SU-DHL-6 (cell line): ENCODE results near the gene FBXL2.

Experiments used
- H2AFZ ChIP-seq: fragments of 200-600 bp; sonication (generic); 2 replicates; pipeline ENCODE4 v1.6.1; 2014; ENCODE audit warnings: low read depth, mild to moderate bottlenecking, moderate library complexity, mixed read lengths, antibody characterized with exemption, low read length; ENCODE audit not compliant: severe bottlenecking
- H3F3A ChIP-seq: fragments of 200-600 bp; shearing (Covaris generic); 2 replicates; pipeline ENCODE4 v1.6.0; 2016; ENCODE audit warnings: antibody characterized with exemption, mild to moderate bottlenecking; ENCODE audit not compliant: insufficient read depth
- H3K27ac ChIP-seq: fragments of 200-600 bp; sonication (generic); 2 replicates; pipeline ENCODE4 v1.5.1; 2016; ENCODE audit warnings: low read depth, mild to moderate bottlenecking, low read length, moderate library complexity, mixed read lengths
- H3K27me3 ChIP-seq: fragments of 200-600 bp; sonication (generic), shearing (Covaris generic); 2 replicates; pipeline ENCODE4 v1.6.0; 2014; ENCODE audit warnings: mild to moderate bottlenecking, low read length
- H3K36me3 ChIP-seq: fragments of 200-600 bp; sonication (generic); 2 replicates; pipeline ENCODE4 v1.6.1; 2014; ENCODE audit warnings: mild to moderate bottlenecking, low read length, mixed read lengths
- H3K4me2 ChIP-seq: fragments of 300-600, 200-600 bp; shearing (Covaris generic), sonication (generic); 2 replicates; pipeline ENCODE4 v1.6.0; 2014; ENCODE audit warnings: low read length, low read depth, mild to moderate bottlenecking; ENCODE audit not compliant: poor library complexity, severe bottlenecking
- H3K4me3 ChIP-seq: fragments of 200-600 bp; sonication (generic); 2 replicates; pipeline ENCODE4 v1.5.1; 2014; ENCODE audit warnings: antibody characterized with exemption, low read length, mild to moderate bottlenecking, mixed read lengths; ENCODE audit not compliant: insufficient read depth, poor library complexity, severe bottlenecking
- H3K79me2 ChIP-seq: fragments of 200-600 bp; sonication (generic); 2 replicates; pipeline ENCODE4 v1.6.1; 2014; ENCODE audit warnings: mild to moderate bottlenecking, low read length, moderate library complexity; ENCODE audit not compliant: insufficient read depth
- H3K9ac ChIP-seq: fragments of 200-600 bp; sonication (generic); 2 replicates; pipeline ENCODE4 v1.7.0; 2014; ENCODE audit warnings: mild to moderate bottlenecking, low read length
- H3K9me2 ChIP-seq: fragments of 200-600 bp; sonication (generic); replicated peaks from 2 replicates; pipeline ENCODE4 v1.6.1; 2014; ENCODE audit warnings: low read length; ENCODE audit not compliant: insufficient read depth
- H3K9me3 ChIP-seq: fragments of 200-600 bp; sonication (generic); 2 replicates; pipeline ENCODE4 v1.6.1; 2014; ENCODE audit warnings: low read length, mixed read lengths; ENCODE audit not compliant: insufficient read depth
- H4K20me1 ChIP-seq: fragments of 200-600 bp; sonication (generic); 2 replicates; pipeline ENCODE4 v1.6.1; 2014; ENCODE audit warnings: low read depth, mild to moderate bottlenecking, antibody characterized with exemption, low read length, moderate library complexity, mixed read lengths
- CTCF ChIP-seq: fragments of 200-600 bp; sonication (generic); IDR thresholded peaks from one replicate; pipeline ENCODE4 v1.5.1; 2017; ENCODE audit warnings: antibody characterized with exemption, mild to moderate bottlenecking, low read length, moderate library complexity; ENCODE audit not compliant: insufficient read depth, poor library complexity, severe bottlenecking
- EZH2phosphoT487 ChIP-seq: fragments of 200-600 bp; sonication (generic), shearing (Covaris generic); conservative IDR thresholded peaks from 2 replicates; pipeline ENCODE4 v1.6.1; 2018; ENCODE audit warnings: mild to moderate bottlenecking, antibody characterized with exemption, low read length, moderate library complexity, mixed read lengths

Gene FBXL2

GRCh38 chr3:33317963-33318709 lies 40.9 kb downstream of the FBXL2 start:
- no peak overlapping the region for H3K4me2 ChIP-seq
- no peak overlapping the region for H3K27ac ChIP-seq
- H4K20me1 ChIP-seq: no peaks in the 10 kb centered on the region
- no peaks in the 10 kb centered on the region for H3F3A ChIP-seq
- H3K4me3 ChIP-seq: no peak overlapping the region
- H2AFZ ChIP-seq: no peak overlapping the region
- H3K9me3 ChIP-seq: no peaks in the 10 kb centered on the region
- H3K9ac ChIP-seq: no peak overlapping the region
- no peak for TF ChIP-seq CTCF
- no peak for TF ChIP-seq EZH2phosphoT487
- no peaks in the 10 kb centered on the region for H3K9me2 ChIP-seq
- H3K79me2 ChIP-seq: no peaks in the 10 kb centered on the region
- no peaks in the 10 kb centered on the region for H3K27me3 ChIP-seq
- H3K36me3 ChIP-seq: no peaks in the 10 kb centered on the region

- TF ChIP-seq EZH2phosphoT487 (no peak), CTCF (no peak)
- Histone ChIP-seq H3K9ac (no peak overlapping the region), H3K4me3 (no peak overlapping the region), H3K4me2 (no peak overlapping the region), H3K9me2 (no peaks in the 10 kb centered on the region), H2AFZ (no peak overlapping the region), H4K20me1 (no peaks in the 10 kb centered on the region), H3K27ac (no peak overlapping the region), H3K79me2 (no peaks in the 10 kb centered on the region), H3F3A (no peaks in the 10 kb centered on the region), H3K9me3 (no peaks in the 10 kb centered on the region), H3K27me3 (no peaks in the 10 kb centered on the region), H3K36me3 (no peaks in the 10 kb centered on the region)
Observed at GRCh38 chr3:33318710-33319380, 41.6 kb downstream of the FBXL2 start.

- H3K9me2 ChIP-seq: no peaks in the 10 kb centered on the region
- H4K20me1 ChIP-seq: no peaks in the 10 kb centered on the region
- no peaks in the 10 kb centered on the region for H3K79me2 ChIP-seq
- H3K9ac ChIP-seq: no peak overlapping the region
- H3K4me2 ChIP-seq: no peak overlapping the region
- no peak for TF ChIP-seq CTCF
- no peak for TF ChIP-seq EZH2phosphoT487
- no peaks in the 10 kb centered on the region for H3K27me3 ChIP-seq
- no peaks in the 10 kb centered on the region for H3F3A ChIP-seq
- H3K4me3 ChIP-seq: no peak overlapping the region
- no peaks in the 10 kb centered on the region for H3K9me3 ChIP-seq
- no peaks in the 10 kb centered on the region for H3K36me3 ChIP-seq
- no peak overlapping the region for H3K27ac ChIP-seq
- no peak overlapping the region for H2AFZ ChIP-seq
Observed at GRCh38 chr3:33322412-33322811, 45.2 kb downstream of the FBXL2 start.
